ENCODE results near the gene ADAMTSL4. TPM values are rescaled to one million over a fixed set of nuclear protein-coding genes. Genes with fewer than 3 reads are reported as not detected.

ADAMTSL4 gene
- total RNA-seq, 1 experiment from 2014 or later: 0.87 TPM

GRCh38 chr1:150546294-150546937 lies 2.8 kb upstream of the ADAMTSL4 start:
- Histone ChIP-seq H3K79me2 (ENCODE audit: low read length) (no peaks in the 10 kb centered on the region), H3K9ac (ENCODE audit: low read length) (no peak overlapping the region), H3K27ac (ENCODE audit: low read length) (no peak overlapping the region), H3K4me2 (ENCODE audit: low read length) (no peak overlapping the region), H3K4me1 (ENCODE audit: insufficient read depth, low read length) (peaks cover 3% of the 10 kb centered on the region; the same call in 1 of the 2 replicates), H2AFZ (ENCODE audit: low read length) (no peak overlapping the region), H4K20me1 (ENCODE audit: low read length) (no peaks in the 10 kb centered on the region), H3K9me3 (ENCODE audit: low read length) (no peaks in the 10 kb centered on the region), H3F3A (ENCODE audit: low read length, unreplicated experiment) (no peaks in the 10 kb centered on the region), H3K27me3 (ENCODE audit: low read length) (no peaks in the 10 kb centered on the region), H3K36me3 (ENCODE audit: low read depth, low read length) (no peaks in the 10 kb centered on the region), H3K4me3 (ENCODE audit: low read length) (no peak overlapping the region), H3K9me2 (replicated peaks; ENCODE audit: low read length) (no peaks in the 10 kb centered on the region)
- ChIA-PET CTCF (no interaction called here), POLR2A (ENCODE audit: unreplicated experiment) (interaction anchor here (0.6 kb wide), 1 partner anchor 460 kb away, joined by 4 read pairs; no protein-coding TSS in a partner anchor)
- BruUV-seq (replicated peaks): no TSS peak
- intact Hi-C loops (cut with micrococcal nuclease): loop anchor here (5.0 kb wide), 1 partner anchor 84 kb away; no protein-coding TSS in a partner anchor
- ATAC-seq (no peak), DNase-seq (no peak)
- TF ChIP-seq EZH2phosphoT487 (IDR thresholded peaks at IDR 0.05; ENCODE audit: borderline replicate concordance, low read length) (no peak), EZH2 (IDR thresholded peaks at IDR 0.05; ENCODE audit: low read length, unreplicated experiment) (no peak)
- TF ChIP-seq, protein P1, sequence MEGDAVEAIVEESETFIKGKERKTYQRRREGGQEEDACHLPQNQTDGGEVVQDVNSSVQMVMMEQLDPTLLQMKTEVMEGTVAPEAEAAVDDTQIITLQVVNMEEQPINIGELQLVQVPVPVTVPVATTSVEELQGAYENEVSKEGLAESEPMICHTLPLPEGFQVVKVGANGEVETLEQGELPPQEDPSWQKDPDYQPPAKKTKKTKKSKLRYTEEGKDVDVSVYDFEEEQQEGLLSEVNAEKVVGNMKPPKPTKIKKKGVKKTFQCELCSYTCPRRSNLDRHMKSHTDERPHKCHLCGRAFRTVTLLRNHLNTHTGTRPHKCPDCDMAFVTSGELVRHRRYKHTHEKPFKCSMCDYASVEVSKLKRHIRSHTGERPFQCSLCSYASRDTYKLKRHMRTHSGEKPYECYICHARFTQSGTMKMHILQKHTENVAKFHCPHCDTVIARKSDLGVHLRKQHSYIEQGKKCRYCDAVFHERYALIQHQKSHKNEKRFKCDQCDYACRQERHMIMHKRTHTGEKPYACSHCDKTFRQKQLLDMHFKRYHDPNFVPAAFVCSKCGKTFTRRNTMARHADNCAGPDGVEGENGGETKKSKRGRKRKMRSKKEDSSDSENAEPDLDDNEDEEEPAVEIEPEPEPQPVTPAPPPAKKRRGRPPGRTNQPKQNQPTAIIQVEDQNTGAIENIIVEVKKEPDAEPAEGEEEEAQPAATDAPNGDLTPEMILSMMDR (conservative IDR thresholded peaks at IDR 0.05; ENCODE audit: low read depth, low read length): no peak

GRCh38 chr1:150548324-150548631 lies 930 bp upstream of the ADAMTSL4 start:
- no peak overlapping the region for H3K27ac ChIP-seq (ENCODE audit: low read length)
- peaks cover 19% of the 10 kb centered on the region for H3K4me1 ChIP-seq (ENCODE audit: insufficient read depth, low read length)
- ChIA-PET POLR2A (ENCODE audit: unreplicated experiment) (interaction anchor here (0.5 to 1.0 kb wide), 4 partner anchors 14 to 125 kb away, joined by 3 to 17 read pairs (median 7); partner anchors contain the start of gene FALEC), CTCF (interaction anchor here (0.6 kb wide), 1 partner anchor 11 kb away, joined by 3 read pairs; no protein-coding TSS in a partner anchor)
- DNase-seq (no peak), ATAC-seq (no peak)
- no TSS peak for BruUV-seq (replicated peaks)
- H3K9me2 ChIP-seq (replicated peaks; ENCODE audit: low read length): no peaks in the 10 kb centered on the region
- no peaks in the 10 kb centered on the region for H3K27me3 ChIP-seq (ENCODE audit: low read length)
- H3K4me2 ChIP-seq (ENCODE audit: low read length): peak overlapping the region; percentile 95
- H3K4me3 ChIP-seq (ENCODE audit: low read length): peak overlapping the region; percentile 72
- peak overlapping the region; percentile 81 for H2AFZ ChIP-seq (ENCODE audit: low read length)
- no peaks in the 10 kb centered on the region for H4K20me1 ChIP-seq (ENCODE audit: low read length)
- TF ChIP-seq EZH2phosphoT487 (IDR thresholded peaks at IDR 0.05; ENCODE audit: borderline replicate concordance, low read length): no peak
- TF ChIP-seq EZH2 (IDR thresholded peaks at IDR 0.05; ENCODE audit: low read length, unreplicated experiment): no peak
- TF ChIP-seq, protein P1 (conservative IDR thresholded peaks at IDR 0.05; ENCODE audit: low read depth, low read length): no peak
- intact Hi-C loops (cut with micrococcal nuclease): loop anchor here (5.0 kb wide), 1 partner anchor 86 kb away; no protein-coding TSS in a partner anchor
- H3K36me3 ChIP-seq (ENCODE audit: low read depth, low read length): no peaks in the 10 kb centered on the region
- H3F3A ChIP-seq (ENCODE audit: low read length, unreplicated experiment): no peaks in the 10 kb centered on the region
- no peaks in the 10 kb centered on the region for H3K79me2 ChIP-seq (ENCODE audit: low read length)
- peak overlapping the region; percentile 60 for H3K9ac ChIP-seq (ENCODE audit: low read length)
- H3K9me3 ChIP-seq (ENCODE audit: low read length): no peaks in the 10 kb centered on the region

Measured in PC-3 (cell line).